Activated CD8-positive, alpha-beta memory T cell treated with anti-CD3 and anti-CD28 coated beads, Interleukin-2, amount 10 ng/mL, durations not matched to agents 7 days and 5 days (primary cell): ENCODE results near the gene ZNF827. TPM values are rescaled to one million over a fixed set of nuclear protein-coding genes. Genes with fewer than 3 reads are reported as not detected.

Experiments used
- ATAC-seq: fragments of 150-1000 bp; cut with Tn5 transposase; one replicate; pipeline ENCODE4 v1.10.0; 2021; ENCODE audit warnings: moderate library complexity
- CTCF ChIA-PET: fragments of 350-600 bp; sonication (Branson Sonifier 250); formaldehyde crosslinking; loops from one replicate; lab custom pipeline; 2021; ENCODE audit warnings: antibody characterized with exemption; lab: Charles Lee
- DNase-seq: peaks from one replicate; pipeline ENCODE4 v3.0.0-alpha.2; 2020
- H3K27ac Mint-ChIP-seq: one replicate; pipeline ENCODE4 v1.8.0; 2021; ENCODE audit warnings: mild to moderate bottlenecking, mixed read lengths
- H3K27me3 Mint-ChIP-seq: one replicate; pipeline ENCODE4 v1.8.0; 2021; ENCODE audit warnings: mixed read lengths
- H3K36me3 Mint-ChIP-seq: one replicate; pipeline ENCODE4 v1.8.0; 2021; ENCODE audit warnings: mild to moderate bottlenecking, mixed read lengths
- H3K4me1 Mint-ChIP-seq: one replicate; pipeline ENCODE4 v1.8.0; 2021; ENCODE audit warnings: mixed read lengths
- H3K4me3 Mint-ChIP-seq: one replicate; pipeline ENCODE4 v1.8.0; 2021; ENCODE audit warnings: mild to moderate bottlenecking, moderate library complexity, mixed read lengths
- H3K9me3 Mint-ChIP-seq: one replicate; pipeline ENCODE4 v1.8.0; 2022; ENCODE audit warnings: low read depth, mixed read lengths
- total RNA-seq, 2 experiments: library from RNA; stranded (reverse); gene quantifications; one replicate each; pipeline ENCODE4 v1.2.3, GENCODE V29; 2021

Gene ZNF827
- total RNA-seq, 2 experiments from 2014 or later: 20.1 to 24.7 TPM

DNA sequence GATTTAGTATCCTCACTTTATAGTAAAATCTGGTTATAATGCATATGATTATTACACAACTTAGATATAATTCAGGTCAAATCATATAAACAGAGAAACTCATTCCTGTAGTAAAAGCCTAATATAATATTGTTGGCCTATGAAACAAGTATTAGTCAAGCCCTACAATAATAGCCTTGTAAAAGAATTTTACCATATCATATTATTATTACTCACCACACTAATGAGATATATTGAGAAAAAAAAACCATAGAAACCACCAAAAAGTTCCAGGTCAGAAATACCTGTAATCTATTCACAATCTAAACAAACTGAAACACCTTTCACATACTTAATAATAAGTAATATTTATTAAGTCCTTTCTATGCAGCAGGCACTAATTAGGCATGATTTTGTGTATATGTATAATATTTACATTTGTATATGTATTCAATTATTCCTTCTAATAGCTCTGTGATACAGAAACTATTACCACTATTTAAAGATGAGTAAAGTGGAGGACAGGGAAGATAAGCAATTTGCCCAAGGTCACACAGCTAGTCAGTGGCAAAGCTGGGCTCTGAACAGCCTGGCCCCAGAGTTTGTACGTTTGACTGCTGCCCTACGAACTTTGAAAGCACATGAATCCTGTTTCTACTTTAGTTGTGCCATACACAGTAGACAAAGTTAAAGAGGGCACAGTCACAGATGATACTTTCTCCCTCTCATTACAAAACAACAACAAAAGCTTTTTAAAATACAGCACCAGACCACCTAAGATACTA lies 9.0 kb downstream of the ZNF827 start:
- Mint-ChIP-seq H3K36me3 (peaks cover 38% of the 10 kb centered on the region), H3K9me3 (peaks cover 15% of the 10 kb centered on the region), H3K4me3 (no peak overlapping the region), H3K27ac (no peak overlapping the region), H3K4me1 (peaks cover 25% of the 10 kb centered on the region), H3K27me3 (no peaks in the 10 kb centered on the region)
- DNase-seq (no peak), ATAC-seq (no peak)
- CTCF ChIA-PET: no interaction called here

DNA sequence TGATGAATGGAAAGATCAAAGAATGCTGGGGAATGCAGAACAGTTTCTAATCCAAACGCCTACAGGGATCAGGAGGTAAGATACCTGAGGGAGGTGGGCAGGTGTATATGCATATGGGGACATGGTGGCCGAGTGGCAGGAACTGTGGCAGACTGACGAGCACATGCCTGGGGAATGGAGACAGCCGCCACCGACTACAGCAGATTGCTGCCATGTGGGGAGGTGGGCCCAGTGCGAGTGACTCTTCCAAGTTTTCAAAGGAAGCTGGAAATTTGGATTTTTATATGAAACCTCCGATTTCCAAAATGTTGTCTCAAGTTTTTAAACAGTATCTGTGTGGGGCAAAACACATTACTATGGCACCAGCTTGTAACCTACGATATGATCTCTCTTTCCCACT lies 9.9 kb downstream of the ZNF827 start:
- Mint-ChIP-seq H3K4me1 (peaks cover 18% of the 10 kb centered on the region), H3K9me3 (peaks cover 15% of the 10 kb centered on the region), H3K4me3 (no peak overlapping the region), H3K27ac (no peak overlapping the region), H3K27me3 (no peaks in the 10 kb centered on the region), H3K36me3 (peaks cover 44% of the 10 kb centered on the region)
- DNase-seq (no peak), ATAC-seq (no peak)
- CTCF ChIA-PET: no interaction called here

GRCh38 chr4:145927030-145927429 lies 11.6 kb downstream of the ZNF827 start:
- no peak for DNase-seq
- no peak overlapping the region for H3K27ac Mint-ChIP-seq
- H3K4me1 Mint-ChIP-seq: peaks cover 15% of the 10 kb centered on the region
- no peaks in the 10 kb centered on the region for H3K27me3 Mint-ChIP-seq
- CTCF ChIA-PET: interaction anchor here (1.1 kb wide), 1 partner anchor 38 kb away, joined by 3 read pairs; no protein-coding TSS in a partner anchor
- no peak for ATAC-seq
- H3K9me3 Mint-ChIP-seq: peaks cover 15% of the 10 kb centered on the region
- no peak overlapping the region for H3K4me3 Mint-ChIP-seq
- H3K36me3 Mint-ChIP-seq: peaks cover 44% of the 10 kb centered on the region

GRCh38 chr4:145921231-145921630 lies 17.4 kb downstream of the ZNF827 start:
- no peak for ATAC-seq
- peaks cover 37% of the 10 kb centered on the region for H3K36me3 Mint-ChIP-seq
- H3K4me1 Mint-ChIP-seq: peaks cover 1% of the 10 kb centered on the region
- DNase-seq: no peak
- CTCF ChIA-PET: no interaction called here
- no peak overlapping the region for H3K27ac Mint-ChIP-seq
- H3K4me3 Mint-ChIP-seq: no peak overlapping the region
- peaks cover 14% of the 10 kb centered on the region for H3K9me3 Mint-ChIP-seq
- no peaks in the 10 kb centered on the region for H3K27me3 Mint-ChIP-seq

- Mint-ChIP-seq H3K9me3 (peaks cover 4% of the 10 kb centered on the region), H3K27me3 (no peaks in the 10 kb centered on the region), H3K27ac (no peak overlapping the region), H3K36me3 (peaks cover 34% of the 10 kb centered on the region), H3K4me3 (no peak overlapping the region), H3K4me1 (peaks cover 1% of the 10 kb centered on the region)
- DNase-seq: no peak
- ATAC-seq: no peak
- CTCF ChIA-PET: no interaction called here
Observed at GRCh38 chr4:145920205-145920604, 18.4 kb downstream of the ZNF827 start.

GRCh38 chr4:145912376-145912775 lies 26.2 kb downstream of the ZNF827 start:
- no peak overlapping the region for H3K4me3 Mint-ChIP-seq
- H3K4me1 Mint-ChIP-seq: peaks cover 1% of the 10 kb centered on the region
- CTCF ChIA-PET: interaction anchor here (1.7 to 2.0 kb wide), 2 partner anchors 9 to 24 kb away, joined by 4 read pairs; no protein-coding TSS in a partner anchor
- no peak for ATAC-seq
- H3K27me3 Mint-ChIP-seq: no peaks in the 10 kb centered on the region
- no peak overlapping the region for H3K27ac Mint-ChIP-seq
- H3K9me3 Mint-ChIP-seq: no peaks in the 10 kb centered on the region
- peaks cover 21% of the 10 kb centered on the region for H3K36me3 Mint-ChIP-seq
- no peak for DNase-seq

- H3K27me3 Mint-ChIP-seq: no peaks in the 10 kb centered on the region
- peaks cover 5% of the 10 kb centered on the region for H3K4me1 Mint-ChIP-seq
- H3K9me3 Mint-ChIP-seq: no peaks in the 10 kb centered on the region
- DNase-seq: no peak
- no peak for ATAC-seq
- CTCF ChIA-PET: no interaction called here
- H3K27ac Mint-ChIP-seq: no peak overlapping the region
- peaks cover 9% of the 10 kb centered on the region for H3K36me3 Mint-ChIP-seq
- H3K4me3 Mint-ChIP-seq: no peak overlapping the region
Observed at GRCh38 chr4:145909773-145910172, 28.9 kb downstream of the ZNF827 start.

- ATAC-seq (no peak), DNase-seq (no peak)
- no peak overlapping the region for H3K4me3 Mint-ChIP-seq
- no peaks in the 10 kb centered on the region for H3K9me3 Mint-ChIP-seq
- H3K36me3 Mint-ChIP-seq: peaks cover 11% of the 10 kb centered on the region
- H3K4me1 Mint-ChIP-seq: peaks cover 5% of the 10 kb centered on the region
- no peak overlapping the region for H3K27ac Mint-ChIP-seq
- CTCF ChIA-PET: no interaction called here
- no peaks in the 10 kb centered on the region for H3K27me3 Mint-ChIP-seq
Observed at GRCh38 chr4:145909281-145909715, 29.3 kb downstream of the ZNF827 start.

DNA sequence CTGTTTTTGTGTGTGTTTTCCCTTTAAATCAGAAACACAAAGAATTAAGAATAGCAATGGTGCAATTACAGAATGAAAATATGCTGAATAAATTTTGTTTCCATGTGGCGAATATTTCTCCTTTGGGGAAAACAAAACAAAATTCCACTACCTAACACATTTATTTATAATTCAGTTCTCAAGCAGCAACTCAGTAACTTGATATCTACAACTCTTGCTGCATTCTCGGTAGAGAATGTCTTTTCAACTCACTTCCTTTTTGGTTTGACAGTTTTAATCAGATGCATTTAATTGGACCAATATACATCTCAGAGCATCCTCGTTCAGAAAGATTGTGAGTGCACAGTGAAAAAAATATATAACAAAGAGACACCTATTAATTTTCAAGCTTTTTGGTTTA lies 30.8 kb downstream of the ZNF827 start:
- Mint-ChIP-seq H3K36me3 (peaks cover 13% of the 10 kb centered on the region), H3K4me1 (peaks cover 5% of the 10 kb centered on the region), H3K27ac (no peak overlapping the region), H3K27me3 (no peaks in the 10 kb centered on the region), H3K9me3 (no peaks in the 10 kb centered on the region), H3K4me3 (no peak overlapping the region)
- ATAC-seq: no peak
- DNase-seq: no peak
- CTCF ChIA-PET: no interaction called here

DNA sequence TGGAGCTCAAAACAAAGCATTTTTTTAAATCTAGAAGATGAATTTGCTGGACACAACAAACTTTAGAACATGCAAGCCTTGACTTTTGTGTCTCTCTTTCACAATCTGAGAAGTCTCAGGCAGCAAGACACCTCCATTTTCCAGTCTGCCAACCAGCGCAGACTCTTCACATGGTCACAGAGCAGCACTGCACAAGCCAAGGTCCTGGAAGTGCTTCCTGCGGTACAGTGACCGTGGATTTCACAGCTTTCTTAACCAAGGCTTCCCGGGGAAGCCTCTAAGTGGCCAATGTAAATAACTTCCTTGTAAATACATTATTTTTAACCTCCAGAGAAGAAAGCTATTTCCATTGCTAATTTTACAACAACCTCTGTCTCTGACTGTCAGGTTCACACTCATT lies 31.2 kb downstream of the ZNF827 start:
- Mint-ChIP-seq H3K4me3 (no peak overlapping the region), H3K27ac (no peak overlapping the region), H3K36me3 (peaks cover 14% of the 10 kb centered on the region), H3K27me3 (no peaks in the 10 kb centered on the region), H3K4me1 (peaks cover 5% of the 10 kb centered on the region), H3K9me3 (no peaks in the 10 kb centered on the region)
- DNase-seq (no peak), ATAC-seq (no peak)
- CTCF ChIA-PET: no interaction called here

- CTCF ChIA-PET: no interaction called here
- Mint-ChIP-seq H3K36me3 (peaks cover 29% of the 10 kb centered on the region), H3K4me1 (peaks cover 5% of the 10 kb centered on the region), H3K27me3 (no peaks in the 10 kb centered on the region), H3K27ac (no peak overlapping the region), H3K9me3 (no peaks in the 10 kb centered on the region), H3K4me3 (no peak overlapping the region)
- ATAC-seq: no peak
- no peak for DNase-seq
Observed at GRCh38 chr4:145904413-145905177, 34.0 kb downstream of the ZNF827 start.

- H3K9me3 Mint-ChIP-seq: no peaks in the 10 kb centered on the region
- no peak for ATAC-seq
- DNase-seq: no peak
- H3K27me3 Mint-ChIP-seq: no peaks in the 10 kb centered on the region
- H3K4me1 Mint-ChIP-seq: peaks cover 5% of the 10 kb centered on the region
- CTCF ChIA-PET: interaction anchor here (1.7 kb wide), 1 partner anchor 10 kb away, joined by 4 read pairs; no protein-coding TSS in a partner anchor
- H3K4me3 Mint-ChIP-seq: no peak overlapping the region
- no peak overlapping the region for H3K27ac Mint-ChIP-seq
- H3K36me3 Mint-ChIP-seq: peaks cover 31% of the 10 kb centered on the region
Observed at GRCh38 chr4:145902522-145902921, 36.1 kb downstream of the ZNF827 start.

DNA sequence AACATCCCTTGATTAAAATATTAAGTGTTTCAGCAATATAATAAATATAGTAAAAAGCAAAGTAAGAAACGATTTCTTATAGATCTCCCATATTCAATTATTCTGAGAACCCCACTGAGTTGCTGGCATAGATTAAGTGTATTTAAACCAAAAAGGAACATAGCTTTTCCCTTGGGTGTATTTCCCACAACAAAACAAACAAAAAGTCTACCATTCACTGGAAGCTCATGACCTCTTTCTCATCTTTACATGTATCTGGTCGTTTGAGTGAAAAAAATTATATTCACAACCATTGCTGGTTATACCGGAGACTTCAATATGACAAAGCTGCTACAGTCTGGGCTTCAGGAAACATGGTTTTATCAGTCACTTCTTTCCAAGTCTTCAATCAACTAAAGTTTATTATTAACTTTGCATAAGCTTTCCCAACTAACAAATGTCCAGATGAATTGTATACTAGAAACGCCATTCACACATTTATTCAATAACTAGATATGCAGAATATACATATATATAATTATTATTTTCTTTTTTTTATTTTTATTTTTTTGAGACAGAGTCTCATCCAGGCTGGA lies 38.6 kb downstream of the ZNF827 start:
- CTCF ChIA-PET: no interaction called here
- DNase-seq: no peak
- ATAC-seq: no peak
- Mint-ChIP-seq H3K9me3 (no peaks in the 10 kb centered on the region), H3K4me1 (peaks cover 14% of the 10 kb centered on the region), H3K36me3 (peaks cover 31% of the 10 kb centered on the region), H3K27me3 (no peaks in the 10 kb centered on the region), H3K4me3 (no peak overlapping the region), H3K27ac (no peak overlapping the region)
